ENCODE results near the gene LMTK2.

LMTK2 gene

GRCh38 chr7:98178762-98179490 is 72.3 kb downstream of the LMTK2 start:
- DNase-seq: no peak

GRCh38 chr7:98180751-98181150 is 74.1 kb downstream of the LMTK2 start:
- DNase-seq: no peak

GRCh38 chr7:98185101-98185500 is 78.4 kb downstream of the LMTK2 start:
- no peak for DNase-seq

- no peak for DNase-seq
Measured at GRCh38 chr7:98186452-98187137, 79.9 kb downstream of the LMTK2 start.

- no peak for DNase-seq
Measured at GRCh38 chr7:98187138-98187502, 80.5 kb downstream of the LMTK2 start.

- no peak for DNase-seq
Measured at GRCh38 chr7:98189559-98189958, 82.9 kb downstream of the LMTK2 start.

GRCh38 chr7:98191668-98192431 is 85.2 kb downstream of the LMTK2 start:
- DNase-seq: no peak

- DNase-seq: no peak
Measured at GRCh38 chr7:98192781-98193457, 86.3 kb downstream of the LMTK2 start.

GRCh38 chr7:98193474-98194180 is 87.0 kb downstream of the LMTK2 start:
- no peak for DNase-seq

GRCh38 chr7:98194186-98194585 is 87.5 kb downstream of the LMTK2 start:
- DNase-seq: no peak

GRCh38 chr7:98194672-98195457 is 88.2 kb downstream of the LMTK2 start:
- DNase-seq: no peak

- DNase-seq: no peak
Measured at GRCh38 chr7:98196706-98197605, 90.3 kb downstream of the LMTK2 start.

GRCh38 chr7:98199131-98199530 is 92.5 kb downstream of the LMTK2 start:
- DNase-seq: no peak

GRCh38 chr7:98200364-98200763 is 93.7 kb downstream of the LMTK2 start:
- no peak for DNase-seq

- peak; percentile 18 for DNase-seq
Measured at GRCh38 chr7:98202367-98203195, 95.9 kb downstream of the LMTK2 start.

GRCh38 chr7:98203261-98203963 is 96.8 kb downstream of the LMTK2 start:
- DNase-seq: no peak

- no peak for DNase-seq
Measured at GRCh38 chr7:98203964-98204605, 97.4 kb downstream of the LMTK2 start.

GRCh38 chr7:98204670-98205069 is 98.0 kb downstream of the LMTK2 start:
- DNase-seq: no peak

Measured in KG1 (cell line).